Tibial nerve (tissue), 4 donors: ENCODE data around the gene UGCG. TPM values are rescaled to one million over a fixed set of nuclear protein-coding genes. Genes with fewer than 3 reads are reported as not detected.

Experiments used
- DNase-seq, 2 donors: peaks; one replicate each; pipeline ENCODE4 v3.0.0-alpha.2; 2019; ENCODE audit warnings: low spot score in 2 of 2
- H3K27ac ChIP-seq, 4 donors: fragments of 200-600 bp; sonication (generic) in 3 of 4; one replicate each; pipeline ENCODE4 v1.5.1; 2017 to 2019; ENCODE audit warnings: mild to moderate bottlenecking in 1 of 4
- H3K27me3 ChIP-seq, 2 donors: fragments of 200-600 bp; sonication (generic) in 1 of 2; one replicate each; pipeline versions ENCODE4 v1.5.1 to v1.6.0; 2017 to 2019
- H3K36me3 ChIP-seq, 3 donors: fragments of 200-600 bp; sonication (generic); one replicate each; pipeline ENCODE4 v1.5.1; 2018 to 2019
- H3K4me1 ChIP-seq, 4 donors: fragments of 200-600 bp; sonication (generic) in 3 of 4; one replicate each; pipeline ENCODE4 v1.5.1; 2017 to 2019
- H3K4me3 ChIP-seq, 4 donors: fragments of 200-600 bp; sonication (generic) in 3 of 4; one replicate each; pipeline ENCODE4 v1.5.1; 2017 to 2019; ENCODE audit warnings: mild to moderate bottlenecking in 1 of 4, moderate library complexity in 1 of 4
- H3K9me3 ChIP-seq, 4 donors: fragments of 200-600 bp; sonication (generic) in 3 of 4; one replicate each; pipeline ENCODE4 v1.5.1; 2017 to 2019
- EP300 ChIP-seq, 2 donors: sonication (generic); formaldehyde crosslinking; IDR thresholded peaks; one replicate each; pipeline ENCODE4 v1.6.1; 2017; ENCODE audit warnings: antibody characterized with exemption in 2 of 2, mild to moderate bottlenecking in 1 of 2
- POLR2A ChIP-seq, 2 donors: fragments of 450-650 bp; IDR thresholded peaks; one replicate each; pipeline ENCODE4 v1.6.1; 2017; ENCODE audit warnings: antibody characterized with exemption in 2 of 2, mild to moderate bottlenecking in 2 of 2, moderate library complexity in 2 of 2
- WGBS, 2 donors: methylation state at CpG; one replicate each; pipeline ENCODE4 v1.1.5; 2018; 5-methylcytosine and 5-hydroxymethylcytosine counted together
- total RNA-seq, 4 donors: library from RNA; depleted of rRNA; stranded (reverse); fragments of >200 nt; gene quantifications; one replicate each; pipeline ENCODE4 v1.1.0, GENCODE V29; 2016
- TF ChIP-seq, protein P1 (sequence below), 5 experiments: fragments of 200-600 bp in 3 of 5; fragments of 450-650 bp in 2 of 5; sonication (generic) in 3 of 5; IDR thresholded peaks; one replicate each; pipeline ENCODE4 v1.5.1; 2016 to 2019; ENCODE audit warnings: antibody characterized with exemption in 5 of 5, mild to moderate bottlenecking in 3 of 5, moderate library complexity in 2 of 5

The UGCG gene
- total RNA-seq, 4 donors from 2014 or later, result 22.1 to 33.7 (median 24.9) TPM

GRCh38 chr9:111963995-111964394, 67.4 kb downstream of the UGCG start:
- Histone ChIP-seq H3K4me3 (no peak overlapping the region), H3K4me1 (peaks cover 0 to 9% (median 0%) of the 10 kb centered on the region in 4 donors), H3K9me3 (no peaks in the 10 kb centered on the region), H3K27me3 (no peaks in the 10 kb centered on the region), H3K27ac (no peak overlapping the region), H3K36me3 (no peaks in the 10 kb centered on the region)
- 71 to 92% methylated on average over 2 of the region's 2 CpGs for WGBS, 2 donors
- TF ChIP-seq POLR2A (IDR thresholded peaks at IDR 0.05) (no peak), EP300 (IDR thresholded peaks at IDR 0.05) (no peak)
- TF ChIP-seq, protein P1, sequence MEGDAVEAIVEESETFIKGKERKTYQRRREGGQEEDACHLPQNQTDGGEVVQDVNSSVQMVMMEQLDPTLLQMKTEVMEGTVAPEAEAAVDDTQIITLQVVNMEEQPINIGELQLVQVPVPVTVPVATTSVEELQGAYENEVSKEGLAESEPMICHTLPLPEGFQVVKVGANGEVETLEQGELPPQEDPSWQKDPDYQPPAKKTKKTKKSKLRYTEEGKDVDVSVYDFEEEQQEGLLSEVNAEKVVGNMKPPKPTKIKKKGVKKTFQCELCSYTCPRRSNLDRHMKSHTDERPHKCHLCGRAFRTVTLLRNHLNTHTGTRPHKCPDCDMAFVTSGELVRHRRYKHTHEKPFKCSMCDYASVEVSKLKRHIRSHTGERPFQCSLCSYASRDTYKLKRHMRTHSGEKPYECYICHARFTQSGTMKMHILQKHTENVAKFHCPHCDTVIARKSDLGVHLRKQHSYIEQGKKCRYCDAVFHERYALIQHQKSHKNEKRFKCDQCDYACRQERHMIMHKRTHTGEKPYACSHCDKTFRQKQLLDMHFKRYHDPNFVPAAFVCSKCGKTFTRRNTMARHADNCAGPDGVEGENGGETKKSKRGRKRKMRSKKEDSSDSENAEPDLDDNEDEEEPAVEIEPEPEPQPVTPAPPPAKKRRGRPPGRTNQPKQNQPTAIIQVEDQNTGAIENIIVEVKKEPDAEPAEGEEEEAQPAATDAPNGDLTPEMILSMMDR (IDR thresholded peaks at IDR 0.05), result no peak
- DNase-seq, result no peak

- Histone ChIP-seq H3K27ac (no peak overlapping the region), H3K4me3 (no peak overlapping the region), H3K36me3 (no peaks in the 10 kb centered on the region), H3K4me1 (peaks cover 0 to 9% (median 0%) of the 10 kb centered on the region in 4 donors), H3K9me3 (no peaks in the 10 kb centered on the region), H3K27me3 (no peaks in the 10 kb centered on the region)
- TF ChIP-seq EP300 (IDR thresholded peaks at IDR 0.05) (no peak), POLR2A (IDR thresholded peaks at IDR 0.05) (no peak)
- no peak for DNase-seq
- 70 to 78% methylated on average over 5 of the region's 5 CpGs for WGBS, 2 donors
These were observed 69.0 kb downstream of the UGCG start for GRCh38 chr9:111965566-111966019.

- no peaks in the 10 kb centered on the region for H3K27me3 ChIP-seq
- H3K36me3 ChIP-seq, result no peaks in the 10 kb centered on the region
- no peaks in the 10 kb centered on the region for H3K9me3 ChIP-seq
- peaks cover 0 to 3% (median 0%) of the 10 kb centered on the region in 4 donors for H3K4me1 ChIP-seq
- DNase-seq, result no peak
- no peak overlapping the region for H3K4me3 ChIP-seq
- 95% methylated on average over 15 of the region's 15 CpGs for WGBS, 2 donors
- TF ChIP-seq EP300 (IDR thresholded peaks at IDR 0.05) (no peak), POLR2A (IDR thresholded peaks at IDR 0.05) (no peak)
- TF ChIP-seq, protein P1 (IDR thresholded peaks at IDR 0.05), result no peak
- no peak overlapping the region for H3K27ac ChIP-seq
These were observed 69.6 kb downstream of the UGCG start for GRCh38 chr9:111966124-111966723.

DNA sequence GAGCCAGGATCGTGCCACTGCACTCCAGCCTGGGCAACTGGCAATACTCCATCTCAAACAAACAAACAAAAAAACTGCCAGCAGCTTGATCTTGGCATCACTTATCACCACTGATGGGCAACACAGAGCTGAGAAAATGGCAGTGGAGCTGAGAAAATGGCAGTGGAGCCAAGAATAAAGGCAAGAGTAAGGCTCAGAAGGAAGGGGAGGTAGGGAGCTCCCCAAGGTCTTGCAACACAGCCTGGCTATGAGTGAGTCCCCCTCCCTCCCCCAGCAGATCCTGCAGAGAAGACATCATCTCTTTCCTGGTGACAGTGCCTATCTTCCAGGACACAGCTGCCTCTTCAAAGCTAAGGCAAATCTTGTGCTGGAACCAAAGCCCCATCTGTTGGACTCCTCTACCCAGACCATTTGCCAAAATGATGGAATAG, 70.3 kb downstream of the UGCG start:
- H3K36me3 ChIP-seq, result no peaks in the 10 kb centered on the region
- H3K27ac ChIP-seq, result no peak overlapping the region
- WGBS, 2 donors, result 59 to 67% methylated on average over 1 of the region's 1 CpG
- no peaks in the 10 kb centered on the region for H3K4me1 ChIP-seq
- no peak for DNase-seq
- TF ChIP-seq EP300 (IDR thresholded peaks at IDR 0.05), result no peak
- TF ChIP-seq, protein P1 (IDR thresholded peaks at IDR 0.05), result no peak
- TF ChIP-seq POLR2A (IDR thresholded peaks at IDR 0.05), result no peak
- no peaks in the 10 kb centered on the region for H3K27me3 ChIP-seq
- H3K9me3 ChIP-seq, result no peaks in the 10 kb centered on the region
- H3K4me3 ChIP-seq, result no peak overlapping the region

DNA sequence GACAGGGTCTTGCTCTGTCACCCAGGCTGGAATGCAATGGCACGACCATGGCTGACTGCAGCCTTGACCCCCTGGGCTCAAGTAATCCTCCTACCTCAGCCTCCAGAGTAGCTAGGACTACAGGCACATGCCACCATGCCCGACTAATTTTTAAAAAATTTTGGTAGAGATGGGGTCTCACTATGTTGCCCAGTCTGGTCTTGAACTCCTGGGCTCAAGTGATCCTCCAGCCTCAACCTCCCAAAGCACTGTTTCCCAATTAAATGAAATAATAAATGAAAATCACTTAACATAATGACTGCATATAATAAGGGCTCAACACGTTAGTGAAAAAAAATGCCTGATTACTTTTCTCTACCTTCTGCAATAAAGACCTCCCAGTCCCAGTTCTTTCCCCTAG, 71.0 kb downstream of the UGCG start:
- Histone ChIP-seq H3K27ac (no peak overlapping the region), H3K4me3 (no peak overlapping the region), H3K27me3 (no peaks in the 10 kb centered on the region), H3K36me3 (no peaks in the 10 kb centered on the region), H3K4me1 (no peaks in the 10 kb centered on the region), H3K9me3 (no peaks in the 10 kb centered on the region)
- TF ChIP-seq EP300 (IDR thresholded peaks at IDR 0.05) (no peak), POLR2A (IDR thresholded peaks at IDR 0.05) (no peak)
- TF ChIP-seq, protein P1 (IDR thresholded peaks at IDR 0.05), result no peak
- WGBS, 2 donors, result 94 to 96% methylated on average over 3 of the region's 3 CpGs
- no peak for DNase-seq
